Activated T-cell treated with anti-CD3 and anti-CD28 coated beads, Interleukin-2, amount 50 U/mL, for 48 hours (primary cell): ENCODE data around the gene BRSK2.

Experiments used
- DNase-seq, 2 experiments: peaks; one replicate each; pipeline ENCODE4 v3.0.0-alpha.2; 2020

BRSK2 gene

DNA sequence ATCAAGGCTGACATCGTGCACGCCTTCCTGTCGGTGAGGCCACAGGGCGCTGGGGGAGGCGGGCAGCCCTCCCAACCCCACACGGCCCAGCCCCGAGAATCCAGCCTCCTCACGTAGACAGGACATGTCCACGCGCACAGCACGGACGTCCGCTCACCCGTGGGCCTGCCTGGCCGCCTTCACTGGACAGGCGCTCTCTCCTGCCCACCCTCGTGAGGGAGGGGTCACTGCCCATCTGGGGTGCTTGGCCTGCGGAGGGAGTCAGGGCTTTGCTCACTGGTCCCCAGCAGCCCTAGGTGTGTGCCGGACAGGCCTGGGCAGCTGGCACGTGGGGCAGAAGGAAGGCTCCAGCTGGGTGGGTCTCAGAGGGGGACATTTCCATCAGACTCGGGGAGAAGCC lies 64.8 kb downstream of the BRSK2 start:
- DNase-seq = no peak

GRCh38 chr11:1455032-1455762 lies 65.5 kb downstream of the BRSK2 start:
- DNase-seq = no peak

GRCh38 chr11:1455763-1456060 lies 66.0 kb downstream of the BRSK2 start:
- no peak for DNase-seq

DNA sequence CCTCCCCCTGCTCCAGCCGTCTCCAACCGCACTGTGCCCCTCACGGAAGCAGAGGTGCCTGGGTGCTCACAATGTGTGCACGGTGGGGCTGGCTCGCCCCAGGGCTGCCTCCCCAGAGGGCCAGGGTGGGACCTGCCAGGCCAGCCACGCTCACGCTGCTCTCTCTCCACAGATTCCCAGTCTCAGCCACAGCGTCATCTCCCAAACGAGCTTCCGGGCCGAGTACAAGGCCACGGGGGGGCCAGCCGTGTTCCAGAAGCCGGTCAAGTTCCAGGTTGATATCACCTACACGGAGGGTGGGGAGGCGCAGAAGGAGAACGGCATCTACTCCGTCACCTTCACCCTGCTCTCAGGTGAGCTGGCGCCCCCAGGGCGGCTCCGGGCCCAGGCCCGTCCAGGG lies 66.4 kb downstream of the BRSK2 start:
- no peak for DNase-seq

GRCh38 chr11:1456596-1457325 lies 67.0 kb downstream of the BRSK2 start:
- DNase-seq = no peak

DNA sequence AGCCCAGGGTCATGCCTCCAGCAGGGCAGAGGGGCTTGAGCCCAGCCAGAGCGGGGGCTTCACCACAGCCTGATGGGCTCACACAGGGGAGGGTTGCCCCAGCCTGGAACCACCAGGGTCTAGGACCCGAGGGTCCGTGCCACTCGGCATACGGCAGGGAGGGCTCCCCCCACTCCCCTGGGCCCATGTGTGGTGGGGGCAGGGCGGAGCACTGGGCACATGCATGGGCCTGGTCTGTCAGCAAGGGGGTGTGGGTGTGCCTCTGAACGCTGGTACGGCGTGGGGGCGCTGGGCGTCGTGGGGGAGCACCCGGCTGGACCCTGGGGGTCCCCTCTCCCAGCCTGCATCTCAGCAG lies 67.6 kb downstream of the BRSK2 start:
- no peak for DNase-seq

GRCh38 chr11:1457856-1458255 lies 68.1 kb downstream of the BRSK2 start:
- DNase-seq = no peak

GRCh38 chr11:1458340-1459218 lies 68.8 kb downstream of the BRSK2 start:
- no peak for DNase-seq

- DNase-seq = no peak
Measured at GRCh38 chr11:1459219-1459575, 69.5 kb downstream of the BRSK2 start.

DNA sequence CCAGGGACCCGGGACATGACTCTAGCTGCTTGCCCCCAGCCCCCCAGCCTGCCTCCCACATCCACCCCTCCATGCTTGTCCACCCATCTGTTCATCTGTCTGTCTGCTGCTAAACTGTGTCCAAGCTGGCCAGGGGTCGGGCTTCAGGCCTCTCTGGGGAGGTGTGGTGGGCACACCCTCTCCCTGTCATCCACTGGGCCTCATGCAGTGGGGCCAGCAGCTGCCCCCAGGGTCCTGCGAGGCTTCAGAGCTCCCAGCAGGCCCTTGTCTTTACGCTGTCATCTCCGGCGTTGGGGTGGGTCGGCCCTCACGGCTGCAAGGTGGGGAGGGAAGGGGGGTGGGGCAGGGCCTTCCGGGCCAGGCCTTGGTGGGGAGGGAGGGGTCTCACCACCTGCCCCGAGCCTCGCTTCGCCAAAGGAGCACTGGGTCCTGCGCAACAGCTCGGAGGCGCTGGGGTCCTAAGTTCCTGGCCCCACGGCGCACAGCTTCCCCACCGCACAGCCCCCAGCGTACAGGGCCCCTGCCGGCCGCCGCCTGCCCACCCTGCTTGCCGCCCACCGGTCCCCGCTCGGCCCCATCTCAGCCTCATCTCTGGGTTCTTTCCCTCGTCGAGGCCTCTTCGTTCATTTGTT lies 70.1 kb downstream of the BRSK2 start:
- DNase-seq = no peak

GRCh38 chr11:1460396-1460985 lies 70.8 kb downstream of the BRSK2 start:
- no peak for DNase-seq

GRCh38 chr11:1460986-1461825 lies 71.5 kb downstream of the BRSK2 start:
- no peak for DNase-seq

DNA sequence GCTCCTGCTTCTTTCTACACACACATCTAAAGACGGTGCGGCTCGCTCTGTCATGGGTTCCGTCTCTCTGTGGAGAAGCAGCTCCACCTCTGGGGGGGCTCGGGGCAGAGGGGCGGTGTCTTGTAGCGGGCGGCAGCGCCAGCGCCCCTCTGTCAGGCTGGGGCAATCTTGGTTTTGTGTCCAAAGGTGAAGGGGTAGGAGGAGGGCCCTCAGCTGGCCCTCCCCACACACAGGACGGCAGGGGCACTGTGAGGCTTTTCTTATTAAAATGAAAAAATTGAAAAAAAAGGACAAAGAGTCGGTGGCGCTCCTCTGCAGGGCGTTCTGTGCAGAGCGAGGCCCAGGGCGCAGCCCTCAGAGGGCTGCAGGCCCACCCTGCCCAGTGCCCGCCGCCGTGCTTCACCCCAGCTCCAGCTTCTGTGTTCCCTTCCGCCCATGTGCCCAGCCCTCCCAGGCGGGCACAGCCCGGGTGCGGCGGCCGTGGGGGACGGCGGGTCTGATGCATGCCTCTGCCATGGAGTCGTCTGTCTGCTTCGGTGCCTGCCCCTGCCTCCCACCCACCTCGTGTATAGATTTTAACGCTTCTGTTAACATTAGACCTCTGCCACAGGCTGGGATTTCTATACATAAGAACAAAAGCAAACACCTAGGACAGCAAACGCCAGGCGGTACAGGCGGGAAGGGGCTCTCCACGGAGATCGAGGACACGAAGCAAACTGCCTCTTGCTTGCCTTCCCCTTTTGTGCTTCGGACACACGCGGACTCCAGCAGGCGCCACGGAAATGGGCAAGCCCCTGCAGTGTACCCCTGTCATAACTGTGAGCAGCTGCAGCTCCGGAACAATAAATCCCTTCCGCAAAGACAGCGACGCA lies 72.3 kb downstream of the BRSK2 start:
- no peak for DNase-seq

DNA sequence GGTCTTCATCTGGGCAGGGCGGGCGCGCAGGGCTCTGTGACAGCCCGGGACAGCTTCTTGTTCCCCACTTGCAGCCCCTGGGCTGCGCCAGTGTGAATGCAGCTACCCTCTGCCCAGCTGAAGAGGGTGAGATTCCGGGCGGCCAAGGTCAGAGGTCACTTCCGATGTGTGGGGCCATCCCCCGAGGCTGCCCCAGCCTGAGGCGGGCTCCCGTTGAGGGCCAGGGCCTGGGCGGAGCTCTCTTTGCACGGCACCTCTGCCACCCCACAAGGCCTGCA lies 72.9 kb downstream of the BRSK2 start:
- DNase-seq = no peak

- no peak for DNase-seq
Measured at GRCh38 chr11:1463056-1463455, 73.3 kb downstream of the BRSK2 start.

DNA sequence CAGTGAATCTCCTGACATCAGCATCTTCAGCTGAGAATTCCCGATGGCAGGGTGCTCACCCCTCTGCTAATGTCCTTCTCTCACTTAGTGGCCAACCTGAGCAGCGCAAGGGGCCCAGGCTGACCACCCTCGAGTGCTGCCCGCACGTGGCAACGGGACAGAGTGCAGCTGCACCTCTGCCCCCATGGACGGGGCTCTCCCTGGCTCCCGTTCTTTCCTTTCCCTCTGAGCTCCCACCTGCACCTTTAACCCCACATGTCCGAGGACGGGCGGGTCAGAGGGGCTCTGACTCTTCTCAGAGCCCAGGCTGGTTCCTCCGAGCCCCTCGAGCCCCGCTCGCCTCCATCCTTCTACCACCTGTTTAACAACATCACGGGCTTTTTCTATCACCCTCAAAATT lies 77.0 kb downstream of the BRSK2 start:
- DNase-seq = no peak

GRCh38 chr11:1467270-1467669 lies 77.5 kb downstream of the BRSK2 start:
- DNase-seq = no peak

DNA sequence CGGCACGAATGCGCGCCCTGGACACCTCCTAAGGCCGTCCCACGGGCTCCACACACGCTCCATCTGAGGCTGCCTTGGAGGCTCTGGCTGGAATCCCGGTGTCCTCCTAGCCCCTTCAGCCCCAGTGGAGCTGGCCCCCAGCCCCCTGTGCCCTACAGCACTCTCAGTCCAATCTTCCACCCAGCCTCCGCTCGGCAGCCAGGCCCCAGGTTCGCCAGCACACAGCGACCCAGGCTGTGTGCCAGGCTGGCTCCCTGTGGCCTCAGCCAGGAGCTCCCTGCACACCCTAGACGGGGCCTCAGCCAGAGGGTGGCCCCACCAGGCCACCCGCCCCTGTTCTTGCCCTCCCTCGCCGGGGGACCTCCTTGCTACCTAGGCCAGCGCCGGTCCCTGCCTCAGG lies 78.3 kb downstream of the BRSK2 start:
- DNase-seq = no peak

GRCh38 chr11:1468473-1469066 lies 78.8 kb downstream of the BRSK2 start:
- DNase-seq = no peak

DNA sequence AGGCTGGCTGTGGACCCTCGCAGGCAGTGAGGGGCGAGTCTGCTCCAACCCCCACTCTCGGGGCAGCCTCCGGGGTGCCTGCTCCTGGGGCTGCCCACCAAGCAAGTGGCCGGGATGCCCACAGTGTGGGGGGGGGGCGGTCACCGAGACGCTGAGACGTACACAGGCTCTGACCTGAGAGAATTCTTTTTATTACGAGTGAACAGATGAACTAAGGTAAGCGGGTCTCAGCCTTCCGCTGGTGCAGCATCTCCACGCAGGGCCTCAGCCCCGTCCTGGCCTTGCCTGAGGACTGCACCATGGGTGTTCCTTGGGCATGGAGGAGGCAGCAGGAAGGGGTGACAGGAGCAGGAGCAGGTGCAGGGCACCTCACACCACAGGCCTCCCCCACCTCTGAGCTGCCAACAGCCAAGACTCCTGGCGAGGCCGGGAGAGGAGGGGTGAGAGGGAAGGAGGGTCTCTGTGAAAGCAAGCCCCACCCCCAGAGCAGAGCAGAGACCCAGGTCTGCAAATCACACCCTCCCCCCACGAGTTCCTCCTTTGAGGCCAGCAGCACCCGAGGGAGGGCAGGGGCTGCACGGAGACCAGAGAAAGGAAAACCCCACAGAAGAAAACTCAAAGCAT lies 79.7 kb downstream of the BRSK2 start:
- no peak for DNase-seq
